WTC11 (cell line): ENCODE data around the gene CTNNA3.

Source experiments
- JUN ChIP-seq: sonication (generic); formaldehyde crosslinking; IDR thresholded peaks from 2 replicates; pipeline ENCODE4 v1.8.0; 2023; ENCODE audit warnings: mild to moderate bottlenecking, missing genetic modification reagents
- OVOL2 ChIP-seq: fragments of 250-450 bp; sonication (Bioruptor Pico); IDR thresholded peaks from 2 replicates; pipeline ENCODE4 v1.9.0; 2021; ENCODE audit warnings: mild to moderate bottlenecking, borderline replicate concordance
- RELA ChIP-seq: sonication (generic); formaldehyde crosslinking; IDR thresholded peaks from 2 replicates; pipeline ENCODE4 v1.8.1; 2022; ENCODE audit warnings: missing genetic modification reagents, mild to moderate bottlenecking, borderline replicate concordance
- TEAD1 ChIP-seq: sonication (generic); formaldehyde crosslinking; IDR thresholded peaks from 2 replicates; pipeline ENCODE4 v1.8.0; 2022; ENCODE audit warnings: mild to moderate bottlenecking, missing genetic modification reagents
- TEAD4 ChIP-seq: sonication (generic); formaldehyde crosslinking; IDR thresholded peaks from 2 replicates; pipeline ENCODE4 v1.8.0; 2022; ENCODE audit warnings: mild to moderate bottlenecking, missing genetic modification reagents
- ZNF263 ChIP-seq: sonication (generic); formaldehyde crosslinking; IDR thresholded peaks from 2 replicates; pipeline ENCODE4 v1.8.1; 2022; ENCODE audit warnings: low read depth, mild to moderate bottlenecking, moderate library complexity, missing genetic modification reagents
- TF ChIP-seq, protein P1 (sequence below): fragments of 200-600 bp; IDR thresholded peaks from 2 replicates; pipeline ENCODE4 v1.8.0; 2022; ENCODE audit warnings: antibody characterized with exemption
- TF ChIP-seq, protein P2 (sequence below): sonication (generic); formaldehyde crosslinking; IDR thresholded peaks from 2 replicates; pipeline ENCODE4 v1.8.1; 2023; ENCODE audit warnings: mild to moderate bottlenecking, missing genetic modification reagents, moderate library complexity
- TF ChIP-seq, protein P3 (sequence below): sonication (generic); formaldehyde crosslinking; IDR thresholded peaks from 2 replicates; pipeline ENCODE4 v1.8.0; 2022; ENCODE audit warnings: mild to moderate bottlenecking, missing genetic modification reagents
- TF ChIP-seq, protein P4 (sequence below): sonication (generic); formaldehyde crosslinking; conservative IDR thresholded peaks from 2 replicates; pipeline ENCODE4 v1.8.1; 2022; ENCODE audit warnings: mild to moderate bottlenecking, missing genetic modification reagents

DNA sequence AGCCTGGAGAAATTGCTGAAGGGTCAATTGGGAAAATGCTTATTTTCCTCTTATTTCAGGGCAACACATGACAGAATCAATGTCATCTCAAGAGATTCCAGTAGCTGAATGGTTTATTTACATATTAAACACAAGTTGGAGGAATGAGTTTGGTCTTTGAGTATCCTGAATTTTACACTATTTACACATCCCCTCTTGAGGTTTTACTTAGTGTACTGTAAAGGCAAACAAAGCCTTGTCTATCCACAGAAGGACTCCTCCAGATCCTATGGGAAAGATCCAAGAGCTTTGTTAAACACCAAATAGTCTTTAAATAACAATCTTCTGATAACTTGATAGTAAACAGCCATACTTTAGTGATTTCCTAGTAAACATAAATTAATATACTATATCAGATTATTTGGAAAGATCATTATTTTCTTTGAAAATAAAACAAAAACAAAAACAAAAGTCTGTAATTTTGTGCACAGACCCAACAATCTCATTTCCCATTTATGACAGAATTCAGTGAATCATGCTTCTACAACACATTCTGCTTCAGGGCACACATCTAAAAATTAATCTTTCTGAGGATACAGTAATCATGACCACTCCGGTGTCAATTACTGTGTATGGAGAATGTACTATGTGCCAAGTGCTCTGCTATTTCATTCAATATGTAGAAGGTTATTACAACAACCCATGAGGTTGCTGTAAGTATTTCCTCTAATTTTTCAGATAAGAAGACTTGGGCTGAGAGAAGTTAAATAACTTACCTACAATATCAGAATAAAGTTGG lies 1345.2 kb downstream of the CTNNA3 start:
- TF ChIP-seq TEAD4 = no peak
- TF ChIP-seq, protein P1, sequence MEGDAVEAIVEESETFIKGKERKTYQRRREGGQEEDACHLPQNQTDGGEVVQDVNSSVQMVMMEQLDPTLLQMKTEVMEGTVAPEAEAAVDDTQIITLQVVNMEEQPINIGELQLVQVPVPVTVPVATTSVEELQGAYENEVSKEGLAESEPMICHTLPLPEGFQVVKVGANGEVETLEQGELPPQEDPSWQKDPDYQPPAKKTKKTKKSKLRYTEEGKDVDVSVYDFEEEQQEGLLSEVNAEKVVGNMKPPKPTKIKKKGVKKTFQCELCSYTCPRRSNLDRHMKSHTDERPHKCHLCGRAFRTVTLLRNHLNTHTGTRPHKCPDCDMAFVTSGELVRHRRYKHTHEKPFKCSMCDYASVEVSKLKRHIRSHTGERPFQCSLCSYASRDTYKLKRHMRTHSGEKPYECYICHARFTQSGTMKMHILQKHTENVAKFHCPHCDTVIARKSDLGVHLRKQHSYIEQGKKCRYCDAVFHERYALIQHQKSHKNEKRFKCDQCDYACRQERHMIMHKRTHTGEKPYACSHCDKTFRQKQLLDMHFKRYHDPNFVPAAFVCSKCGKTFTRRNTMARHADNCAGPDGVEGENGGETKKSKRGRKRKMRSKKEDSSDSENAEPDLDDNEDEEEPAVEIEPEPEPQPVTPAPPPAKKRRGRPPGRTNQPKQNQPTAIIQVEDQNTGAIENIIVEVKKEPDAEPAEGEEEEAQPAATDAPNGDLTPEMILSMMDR = no peak
- TF ChIP-seq, protein P2, sequence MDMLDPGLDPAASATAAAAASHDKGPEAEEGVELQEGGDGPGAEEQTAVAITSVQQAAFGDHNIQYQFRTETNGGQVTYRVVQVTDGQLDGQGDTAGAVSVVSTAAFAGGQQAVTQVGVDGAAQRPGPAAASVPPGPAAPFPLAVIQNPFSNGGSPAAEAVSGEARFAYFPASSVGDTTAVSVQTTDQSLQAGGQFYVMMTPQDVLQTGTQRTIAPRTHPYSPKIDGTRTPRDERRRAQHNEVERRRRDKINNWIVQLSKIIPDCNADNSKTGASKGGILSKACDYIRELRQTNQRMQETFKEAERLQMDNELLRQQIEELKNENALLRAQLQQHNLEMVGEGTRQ (CRISPR knock-in tag) = no peak
- TF ChIP-seq OVOL2 = no peak
- no peak for TF ChIP-seq ZNF263 (CRISPR knock-in tag)
- TF ChIP-seq RELA (CRISPR knock-in tag) = no peak
- no peak for TF ChIP-seq TEAD1 (CRISPR knock-in tag)
- no peak for TF ChIP-seq JUN (CRISPR knock-in tag)
- TF ChIP-seq, protein P3, sequence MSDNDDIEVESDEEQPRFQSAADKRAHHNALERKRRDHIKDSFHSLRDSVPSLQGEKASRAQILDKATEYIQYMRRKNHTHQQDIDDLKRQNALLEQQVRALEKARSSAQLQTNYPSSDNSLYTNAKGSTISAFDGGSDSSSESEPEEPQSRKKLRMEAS (CRISPR knock-in tag) = no peak
- TF ChIP-seq, protein P4, sequence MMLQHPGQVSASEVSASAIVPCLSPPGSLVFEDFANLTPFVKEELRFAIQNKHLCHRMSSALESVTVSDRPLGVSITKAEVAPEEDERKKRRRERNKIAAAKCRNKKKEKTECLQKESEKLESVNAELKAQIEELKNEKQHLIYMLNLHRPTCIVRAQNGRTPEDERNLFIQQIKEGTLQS (CRISPR knock-in tag) = no peak
